Fibroblast of skin of right biceps (primary cell): Measurements from ENCODE around the gene EIF4B.
"Not testable (repeated sequence)": the region's sequence is repeated elsewhere in the genome, so short reads cannot be mapped to it uniquely, and the experiment has no call there.

Experiments
- DNase-seq: peaks from one replicate; pipeline ENCODE4 v3.0.0-alpha.2; 2013

EIF4B gene

GRCh38 chr12:53005986-53006809 is at the start of gene EIF4B:
Gene EIF4B (plus strand): TSS chr12:53006456. CDS start chr12:53006484, 28 bp downstream.
- peak; percentile 100 for DNase-seq

- peak; percentile 22 for DNase-seq
Observed at GRCh38 chr12:52956987-52957386, 49.3 kb upstream of the EIF4B start.

- no peak for DNase-seq
Observed at GRCh38 chr12:52964556-52965336, 41.5 kb upstream of the EIF4B start.

GRCh38 chr12:52965337-52965731 is 40.9 kb upstream of the EIF4B start:
- no peak for DNase-seq

GRCh38 chr12:52969166-52969795 is 37.0 kb upstream of the EIF4B start:
- DNase-seq, result no peak

GRCh38 chr12:52969828-52970569 is 36.3 kb upstream of the EIF4B start:
- no peak for DNase-seq

GRCh38 chr12:52971679-52972329 is 34.5 kb upstream of the EIF4B start:
- DNase-seq, result peak; percentile 66

- DNase-seq, result peak; percentile 57
Observed at GRCh38 chr12:52975204-52975603, 31.1 kb upstream of the EIF4B start.

GRCh38 chr12:52975820-52976573 is 30.3 kb upstream of the EIF4B start:
- DNase-seq, result peak; percentile 72

GRCh38 chr12:52976574-52977071 is 29.6 kb upstream of the EIF4B start:
- DNase-seq, result peak; percentile 90

GRCh38 chr12:52977170-52977569 is 29.1 kb upstream of the EIF4B start:
- no peak for DNase-seq

GRCh38 chr12:52980096-52980649 is 26.1 kb upstream of the EIF4B start:
- no peak for DNase-seq

- peak; percentile 88 for DNase-seq
Observed at GRCh38 chr12:52980650-52981423, 25.4 kb upstream of the EIF4B start.

GRCh38 chr12:52984136-52984535 is 22.1 kb upstream of the EIF4B start:
- no peak for DNase-seq

- no peak for DNase-seq
Observed at GRCh38 chr12:52988898-52989297, 17.4 kb upstream of the EIF4B start.

GRCh38 chr12:52990206-52990605 is 16.1 kb upstream of the EIF4B start:
- DNase-seq, result peak; percentile 54

GRCh38 chr12:52992240-52992639 is 14.0 kb upstream of the EIF4B start:
- not testable (repeated sequence) for DNase-seq

- DNase-seq, result peak; percentile 55
Observed at GRCh38 chr12:52992699-52993557, 13.3 kb upstream of the EIF4B start.

- no peak for DNase-seq
Observed at GRCh38 chr12:52993558-52993869, 12.7 kb upstream of the EIF4B start.
